ENCODE results near the gene RPS24. TPM values are rescaled to one million over a fixed set of nuclear protein-coding genes. Genes with fewer than 3 reads are reported as not detected.

Gene RPS24
- total and polyA plus RNA-seq, 2 experiments from 2014 or later, result 2,362 to 3,638 TPM

DNA sequence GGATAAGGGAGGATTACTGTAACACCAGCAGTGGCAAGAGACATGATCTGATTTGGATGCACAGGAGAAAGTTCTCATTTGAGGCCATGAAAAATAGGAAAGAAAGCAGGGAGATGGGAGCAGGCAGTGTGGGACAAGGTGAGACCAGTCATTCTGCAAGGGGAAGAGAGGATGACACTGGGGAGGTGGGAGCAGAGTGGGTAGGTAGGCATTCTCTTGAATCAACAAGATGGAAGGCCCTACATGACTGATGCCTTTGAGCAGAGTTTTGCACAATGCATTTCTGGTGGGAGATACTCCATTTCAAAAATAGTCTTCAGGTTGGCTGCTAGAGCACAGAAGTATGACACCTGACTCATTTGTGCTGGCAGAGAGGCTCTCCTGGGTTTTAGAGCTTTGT lies 10.5 kb downstream of the RPS24 start:
- H3K27ac ChIP-seq (ENCODE audit: low read depth), result peak overlapping the region; percentile 73
- DNase-seq (ENCODE audit: low spot score) (no peak), ATAC-seq (peak; percentile 1; the same call in 1 of the 3 replicates)
- peaks cover 42% of the 10 kb centered on the region for H3K36me3 Mint-ChIP-seq (ENCODE audit: low read depth)
- H3K9me2 ChIP-seq (ENCODE audit: insufficient read depth), result no peaks in the 10 kb centered on the region
- no peak overlapping the region for H3K4me3 ChIP-seq
- H3K4me2 ChIP-seq, result no peak overlapping the region
- peaks cover 2% of the 10 kb centered on the region; the same call in 1 of the 3 replicates for H3K9me3 Mint-ChIP-seq
- no peak overlapping the region for H2AFZ ChIP-seq
- H3K79me2 ChIP-seq (replicated peaks; ENCODE audit: insufficient read depth), result peaks cover 19% of the 10 kb centered on the region
- H3K4me3 Mint-ChIP-seq, result no peak overlapping the region
- peaks cover 45% of the 10 kb centered on the region for H3F3A ChIP-seq (replicated peaks; ENCODE audit: low read depth)
- peaks cover 47% of the 10 kb centered on the region for H3K4me1 ChIP-seq (ENCODE audit: insufficient read depth)
- peaks cover 23% of the 10 kb centered on the region for H3K27me3 Mint-ChIP-seq (ENCODE audit: insufficient read depth, low read depth, poor library complexity)
- H3K27me3 ChIP-seq (ENCODE audit: insufficient read depth), result no peaks in the 10 kb centered on the region
- TF ChIP-seq POLR2AphosphoS5 (IDR thresholded peaks at IDR 0.05; ENCODE audit: low read depth) (peak; percentile 57; the same call in 1 of the 2 replicates), CREB1 (CRISPR knock-in tag; IDR thresholded peaks at IDR 0.05; ENCODE audit: low read depth) (no peak), NANOG (IDR thresholded peaks at IDR 0.05; ENCODE audit: borderline replicate concordance) (no peak), EZH2phosphoT487 (IDR thresholded peaks at IDR 0.05; ENCODE audit: unreplicated experiment) (no peak)
- TF ChIP-seq, protein P1, sequence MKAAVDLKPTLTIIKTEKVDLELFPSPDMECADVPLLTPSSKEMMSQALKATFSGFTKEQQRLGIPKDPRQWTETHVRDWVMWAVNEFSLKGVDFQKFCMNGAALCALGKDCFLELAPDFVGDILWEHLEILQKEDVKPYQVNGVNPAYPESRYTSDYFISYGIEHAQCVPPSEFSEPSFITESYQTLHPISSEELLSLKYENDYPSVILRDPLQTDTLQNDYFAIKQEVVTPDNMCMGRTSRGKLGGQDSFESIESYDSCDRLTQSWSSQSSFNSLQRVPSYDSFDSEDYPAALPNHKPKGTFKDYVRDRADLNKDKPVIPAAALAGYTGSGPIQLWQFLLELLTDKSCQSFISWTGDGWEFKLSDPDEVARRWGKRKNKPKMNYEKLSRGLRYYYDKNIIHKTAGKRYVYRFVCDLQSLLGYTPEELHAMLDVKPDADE (IDR thresholded peaks at IDR 0.05), result no peak
- peaks cover 19% of the 10 kb centered on the region for H3K36me3 ChIP-seq (ENCODE audit: insufficient read depth)
- peaks cover 36% of the 10 kb centered on the region; the same call in 1 of the 2 replicates for H4K20me1 ChIP-seq (replicated peaks; ENCODE audit: insufficient read depth)
- peaks cover 53% of the 10 kb centered on the region for H3K4me1 Mint-ChIP-seq
- no peak overlapping the region for H3K27ac Mint-ChIP-seq

DNA sequence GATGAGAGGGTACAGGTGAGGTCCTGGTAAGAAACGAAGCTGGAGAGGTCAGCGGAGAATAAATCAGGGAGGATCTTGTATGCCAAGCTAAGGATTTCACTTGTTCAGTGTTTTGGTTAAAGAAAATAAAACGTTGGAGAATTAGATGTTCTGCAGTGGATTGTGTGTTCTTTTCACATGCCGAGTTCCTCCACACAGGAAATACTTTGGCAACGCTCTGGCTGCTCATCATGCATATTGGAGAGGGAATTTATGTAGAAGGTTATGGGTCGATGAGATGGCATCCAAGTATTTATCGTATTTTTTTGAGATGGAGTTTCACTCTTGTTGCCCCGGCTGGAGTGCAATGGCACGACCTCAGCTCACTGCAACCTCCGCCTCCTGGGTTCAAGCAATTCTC lies 11.0 kb downstream of the RPS24 start:
- Mint-ChIP-seq H3K36me3 (ENCODE audit: low read depth) (peaks cover 37% of the 10 kb centered on the region), H3K4me1 (peaks cover 48% of the 10 kb centered on the region), H3K27me3 (ENCODE audit: insufficient read depth, low read depth, poor library complexity) (peaks cover 25% of the 10 kb centered on the region), H3K4me3 (no peak overlapping the region), H3K9me3 (peaks cover 2% of the 10 kb centered on the region; the same call in 1 of the 3 replicates), H3K27ac (no peak overlapping the region)
- Histone ChIP-seq H3K27me3 (ENCODE audit: insufficient read depth) (no peaks in the 10 kb centered on the region), H4K20me1 (replicated peaks; ENCODE audit: insufficient read depth) (peaks cover 32% of the 10 kb centered on the region; the same call in 1 of the 2 replicates), H3K4me2 (no peak overlapping the region), H3K9me2 (ENCODE audit: insufficient read depth) (no peaks in the 10 kb centered on the region), H3K27ac (ENCODE audit: low read depth) (peak overlapping the region; percentile 73), H3K36me3 (ENCODE audit: insufficient read depth) (peaks cover 19% of the 10 kb centered on the region), H2AFZ (no peak overlapping the region), H3K4me3 (no peak overlapping the region), H3F3A (replicated peaks; ENCODE audit: low read depth) (peaks cover 43% of the 10 kb centered on the region), H3K4me1 (ENCODE audit: insufficient read depth) (peaks cover 41% of the 10 kb centered on the region), H3K79me2 (replicated peaks; ENCODE audit: insufficient read depth) (peaks cover 15% of the 10 kb centered on the region)
- ATAC-seq, result no peak
- DNase-seq (ENCODE audit: low spot score), result no peak
- no peak for TF ChIP-seq CTCF (conservative IDR thresholded peaks at IDR 0.05; ENCODE audit: low read depth in 2 of 2)
- no peak for TF ChIP-seq ZNF462 (CRISPR knock-in tag; IDR thresholded peaks at IDR 0.05)
- no peak for TF ChIP-seq CREB1 (CRISPR knock-in tag; IDR thresholded peaks at IDR 0.05; ENCODE audit: low read depth)
- no peak for TF ChIP-seq POLR2AphosphoS5 (IDR thresholded peaks at IDR 0.05; ENCODE audit: low read depth)
